IPS DF 4.7 (cell line): ENCODE measurements around the gene AGRP.

Source experiments
- DNase-seq: peaks from one replicate; pipeline ENCODE4 v3.0.0-alpha.2; 2013; ENCODE audit warnings: low spot score; ENCODE audit errors: extremely low read depth

Gene AGRP

GRCh38 chr16:67463691-67464090 is 19.7 kb downstream of the AGRP start:
- DNase-seq = no peak

GRCh38 chr16:67463059-67463458 is 20.3 kb downstream of the AGRP start:
- no peak for DNase-seq

- DNase-seq = no peak
Measured at GRCh38 chr16:67462279-67462655, 21.1 kb downstream of the AGRP start.

GRCh38 chr16:67461600-67462278 is 21.6 kb downstream of the AGRP start:
- no peak for DNase-seq

GRCh38 chr16:67460961-67461360 is 22.4 kb downstream of the AGRP start:
- no peak for DNase-seq

- DNase-seq = no peak
Measured at GRCh38 chr16:67460168-67460567, 23.2 kb downstream of the AGRP start.

GRCh38 chr16:67459861-67460150 is 23.5 kb downstream of the AGRP start:
- no peak for DNase-seq

- DNase-seq = no peak
Measured at GRCh38 chr16:67459066-67459860, 24.1 kb downstream of the AGRP start.

GRCh38 chr16:67458121-67458641 is 25.2 kb downstream of the AGRP start:
- DNase-seq = no peak

- no peak for DNase-seq
Measured at GRCh38 chr16:67457611-67458010, 25.7 kb downstream of the AGRP start.

GRCh38 chr16:67456391-67457081 is 26.8 kb downstream of the AGRP start:
- DNase-seq = no peak

GRCh38 chr16:67454852-67455251 is 28.5 kb downstream of the AGRP start:
- DNase-seq = no peak

- DNase-seq = no peak
Measured at GRCh38 chr16:67454104-67454503, 29.2 kb downstream of the AGRP start.

- DNase-seq = no peak
Measured at GRCh38 chr16:67451704-67452435, 31.5 kb downstream of the AGRP start.

GRCh38 chr16:67451061-67451703 is 32.2 kb downstream of the AGRP start:
- DNase-seq = no peak

GRCh38 chr16:67449739-67450138 is 33.6 kb downstream of the AGRP start:
- DNase-seq = no peak

GRCh38 chr16:67449336-67449735 is 34.0 kb downstream of the AGRP start:
- no peak for DNase-seq

GRCh38 chr16:67448580-67448979 is 34.8 kb downstream of the AGRP start:
- DNase-seq = no peak

GRCh38 chr16:67447508-67448076 is 35.8 kb downstream of the AGRP start:
- no peak for DNase-seq

GRCh38 chr16:67446968-67447507 is 36.3 kb downstream of the AGRP start:
- no peak for DNase-seq
